Brain microvascular endothelial cell (primary cell): ENCODE data around the gene FANCG.

ENCODE experiments used
- DNase-seq: peaks from one replicate; pipeline ENCODE4 v3.0.0-alpha.2; 2020
- H3K27ac ChIP-seq: fragments of 250-450 bp; sonication (Bioruptor Pico); 2 replicates; pipeline ENCODE4 v1.5.1; 2020; ENCODE audit warnings: mild to moderate bottlenecking, moderate library complexity
- H3K27me3 ChIP-seq: fragments of 250-450 bp; sonication (Bioruptor Pico); replicated peaks from 2 replicates; pipeline ENCODE4 v1.5.1; 2020; ENCODE audit warnings: mild to moderate bottlenecking
- H3K36me3 ChIP-seq: fragments of 250-450 bp; sonication (Bioruptor Pico); replicated peaks from 2 replicates; pipeline ENCODE4 v1.5.1; 2020; ENCODE audit warnings: mild to moderate bottlenecking
- H3K4me3 ChIP-seq: 2 replicates; pipeline ENCODE4 v1.5.1; 2011; ENCODE audit warnings: low read depth, mild to moderate bottlenecking, control low read depth, low read length, moderate library complexity
- CTCF ChIP-seq: IDR thresholded peaks from 2 replicates; pipeline ENCODE4 v1.5.1; 2011; ENCODE audit warnings: low read depth, mild to moderate bottlenecking, moderate library complexity, low read length, control low read depth, inconsistent platforms; ENCODE audit errors: missing control alignments
- in situ Hi-C: cut with HindIII; loops from 2 replicates; pipeline ENCODE4 v1.10.0; 2017; ENCODE audit warnings: low sequenced_read_pairs, low pct_ligation_motif_present

Gene FANCG

GRCh38 chr9:35104586-35104985, 24.8 kb upstream of the FANCG start:
- Histone ChIP-seq H3K27me3 (no peaks in the 10 kb centered on the region), H3K27ac (no peak overlapping the region), H3K4me3 (no peak overlapping the region), H3K36me3 (peaks cover 60% of the 10 kb centered on the region)
- in situ Hi-C loops: no loop called here
- no peak for DNase-seq
- TF ChIP-seq CTCF: no peak

- Histone ChIP-seq H3K36me3 (peaks cover 59% of the 10 kb centered on the region), H3K27me3 (no peaks in the 10 kb centered on the region), H3K4me3 (peak overlapping the region; percentile 86), H3K27ac (peak overlapping the region; percentile 96)
- TF ChIP-seq CTCF: no peak
- in situ Hi-C loops: no loop called here
- DNase-seq: no peak
Measured at GRCh38 chr9:35103660-35104191, 24.0 kb upstream of the FANCG start.

- no peak for TF ChIP-seq CTCF
- in situ Hi-C loops: no loop called here
- H3K36me3 ChIP-seq: peaks cover 52% of the 10 kb centered on the region
Measured at GRCh38 chr9:35102769-35103659, 23.3 kb upstream of the FANCG start, which contains the start of gene STOML2. TSS of gene STOML2 (minus strand) at chr9:35103131. CDS start at chr9:35103094, 37 bp downstream.

GRCh38 chr9:35102465-35102768, 22.7 kb upstream of the FANCG start:
- peaks cover 49% of the 10 kb centered on the region for H3K36me3 ChIP-seq
- H3K4me3 ChIP-seq: peak overlapping the region; percentile 86
- in situ Hi-C loops: no loop called here
- DNase-seq: peak; percentile 6
- H3K27ac ChIP-seq: peak overlapping the region; percentile 96
- H3K27me3 ChIP-seq: no peaks in the 10 kb centered on the region
- TF ChIP-seq CTCF: no peak

More at GRCh38 chr9:35102769-35103659, 23.3 kb upstream of the FANCG start, which contains the start of gene STOML2:
- H3K4me3 ChIP-seq: peak within 1 kb of the TSS; percentile 86
- H3K27me3 ChIP-seq: no peaks in the 10 kb centered on the region
- peak within 1 kb of the TSS; percentile 96 for H3K27ac ChIP-seq
- peak; percentile 96 for DNase-seq

GRCh38 chr9:35097573-35097972, 17.8 kb upstream of the FANCG start:
- H3K27ac ChIP-seq: no peak overlapping the region
- H3K36me3 ChIP-seq: peaks cover 36% of the 10 kb centered on the region
- TF ChIP-seq CTCF: no peak
- in situ Hi-C loops: no loop called here
- DNase-seq: no peak
- no peak overlapping the region for H3K4me3 ChIP-seq
- H3K27me3 ChIP-seq: no peaks in the 10 kb centered on the region
